GM18508 (cell line): ENCODE data around the gene SLC19A2.

Experiments used
- ATAC-seq: cut with Tn5 transposase; IDR thresholded peaks from one replicate; pipeline ENCODE4 v1.9.1; 2021; ENCODE audit warnings: moderate number of reproducible peaks; ENCODE audit not compliant: insufficient read depth, unreplicated experiment

SLC19A2 gene

DNA sequence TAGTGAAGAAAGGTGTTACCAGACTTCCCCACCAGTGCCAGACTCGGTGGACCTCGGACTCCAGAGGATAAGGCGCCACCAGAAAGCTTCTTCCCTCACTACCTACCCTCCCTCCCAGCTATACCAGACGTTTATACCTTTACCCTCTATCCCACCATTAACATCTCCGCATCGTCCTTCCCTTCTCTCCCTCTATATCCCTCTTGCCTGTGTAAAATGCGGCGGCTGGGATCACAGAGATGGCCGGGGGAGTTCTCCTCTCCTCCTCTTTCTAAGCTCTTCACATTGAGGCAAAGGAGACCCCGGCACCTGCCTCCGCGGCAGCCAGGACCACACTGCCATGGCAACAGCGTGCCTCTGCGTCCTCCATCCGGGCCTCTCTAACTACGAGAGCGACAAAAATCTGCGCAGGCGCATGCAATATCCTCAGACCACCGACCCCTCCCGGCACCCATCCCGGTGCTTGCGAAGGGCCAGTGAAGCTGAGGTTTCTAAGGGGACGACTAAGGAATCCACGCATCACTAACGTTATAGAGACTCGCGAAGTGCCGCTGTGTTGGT lies 58.6 kb downstream of the SLC19A2 start, which contains the start of gene CCDC181:
Gene CCDC181, minus strand, starts transcription at position 394 of the 561 bp plus-strand sequence. CDS start 2,547 bp downstream, outside the sequence.
- ATAC-seq, result no peak

- no peak for ATAC-seq
Measured at GRCh38 chr1:169426174-169426705, 59.5 kb downstream of the SLC19A2 start.

- no peak for ATAC-seq
Measured at GRCh38 chr1:169421309-169421708, 64.4 kb downstream of the SLC19A2 start.

GRCh38 chr1:169414952-169415351 lies 70.8 kb downstream of the SLC19A2 start:
- ATAC-seq, result no peak
